ENCODE measurements around the gene CAMKK1.

- TF ChIP-seq CTCF (IDR thresholded peaks at IDR 0.05; ENCODE audit: insufficient read depth, low read depth, low read length): no peak
- no peak for TF ChIP-seq EZH2 (IDR thresholded peaks at IDR 0.05; ENCODE audit: insufficient read depth, low read length)
Observed at GRCh38 chr17:3835410-3836229, 57.2 kb downstream of the CAMKK1 start.

Data from astrocyte (in vitro differentiated cells and primary cell).